Liver (tissue), 9 donors: ENCODE measurements around the gene ACKR4. TPM values are rescaled to one million over a fixed set of nuclear protein-coding genes. Genes with fewer than 3 reads are reported as not detected.

Experiments used
- DNase-seq: peaks from one replicate; pipeline ENCODE4 v3.0.0-alpha.2; 2017; ENCODE audit warnings: low spot score
- H3K27ac ChIP-seq, 2 donors: one replicate each; pipeline ENCODE4 v1.7.0; 2013; ENCODE audit warnings: inconsistent platforms in 2 of 2, low read length in 2 of 2, control low read depth in 1 of 2, low read depth in 1 of 2, mild to moderate bottlenecking in 1 of 2
- H3K27me3 ChIP-seq, 4 donors: one replicate each; pipeline versions ENCODE4 v1.6.1 to v1.7.0; 2013; ENCODE audit warnings: low read length in 3 of 4, inconsistent platforms in 1 of 4, mild to moderate bottlenecking in 1 of 4, moderate library complexity in 1 of 4; ENCODE audit not compliant: control insufficient read depth in 4 of 4, insufficient read depth in 4 of 4
- H3K36me3 ChIP-seq, 4 donors: one replicate each; pipeline versions ENCODE4 v1.6.1 to v1.7.0; 2013; ENCODE audit warnings: low read length in 3 of 4, mild to moderate bottlenecking in 3 of 4, low read depth in 1 of 4, moderate library complexity in 1 of 4; ENCODE audit not compliant: control insufficient read depth in 4 of 4, insufficient read depth in 3 of 4
- H3K4me1 ChIP-seq, 4 donors: one replicate each; pipeline versions ENCODE4 v1.6.1 to v1.7.0; 2013; ENCODE audit warnings: low read length in 3 of 4, mild to moderate bottlenecking in 3 of 4, moderate library complexity in 1 of 4; ENCODE audit not compliant: control insufficient read depth in 4 of 4, insufficient read depth in 4 of 4
- H3K4me3 ChIP-seq, 3 donors: one replicate each; pipeline versions ENCODE4 v1.6.1 to v1.7.0; 2013; ENCODE audit warnings: low read length in 3 of 3, control low read depth in 1 of 3, low read depth in 1 of 3, mild to moderate bottlenecking in 1 of 3
- H3K9ac ChIP-seq, 2 donors: one replicate each; pipeline ENCODE4 v1.7.0; 2013; ENCODE audit warnings: low read length in 2 of 2, mild to moderate bottlenecking in 2 of 2, moderate library complexity in 2 of 2, control low read depth in 1 of 2, low read depth in 1 of 2
- H3K9me3 ChIP-seq, 4 donors: one replicate each; pipeline versions ENCODE4 v1.6.1 to v1.7.0; 2013; ENCODE audit warnings: low read length in 3 of 4; ENCODE audit not compliant: control insufficient read depth in 4 of 4
- CTCF ChIP-seq: fragments of 150-350 bp; IDR thresholded peaks from 2 replicates; pipeline ENCODE4 v1.5.1; 2017; ENCODE audit warnings: improper control_type of control experiment, low read depth, low read length; ENCODE audit not compliant: missing input control
- EGR1 ChIP-seq, 2 donors: IDR thresholded peaks; 2 replicates each; pipeline ENCODE4 v1.6.1; 2016 to 2018; ENCODE audit warnings: antibody characterized with exemption in 2 of 2, low read depth in 2 of 2
- FOXA1 ChIP-seq: IDR thresholded peaks from 2 replicates; pipeline ENCODE4 v1.6.1; 2016; ENCODE audit warnings: antibody characterized with exemption
- FOXA2 ChIP-seq: IDR thresholded peaks from 2 replicates; pipeline ENCODE4 v1.6.1; 2016; ENCODE audit warnings: antibody characterized with exemption
- GABPA ChIP-seq, 2 donors: IDR thresholded peaks in 1 of 2; conservative IDR thresholded peaks in 1 of 2; 2 replicates each; pipeline ENCODE4 v1.6.1; 2016; ENCODE audit warnings: antibody characterized with exemption in 2 of 2, mild to moderate bottlenecking in 1 of 2, moderate library complexity in 1 of 2
- HNF4G ChIP-seq: IDR thresholded peaks from 2 replicates; pipeline ENCODE4 v1.6.1; 2016; ENCODE audit warnings: antibody characterized with exemption
- NR2F2 ChIP-seq: IDR thresholded peaks from 2 replicates; pipeline ENCODE4 v1.6.1; 2016; ENCODE audit warnings: antibody characterized with exemption
- RXRA ChIP-seq, 2 donors: IDR thresholded peaks; 2 replicates each; pipeline ENCODE4 v1.6.1; 2017 to 2018; ENCODE audit warnings: antibody characterized with exemption in 2 of 2, mild to moderate bottlenecking in 1 of 2
- SP1 ChIP-seq: IDR thresholded peaks from 2 replicates; pipeline ENCODE4 v1.6.1; 2018; ENCODE audit warnings: antibody characterized with exemption, mild to moderate bottlenecking
- TAF1 ChIP-seq: conservative IDR thresholded peaks from 2 replicates; pipeline ENCODE4 v1.6.1; 2016; ENCODE audit warnings: antibody characterized with exemption, mild to moderate bottlenecking
- YY1 ChIP-seq: IDR thresholded peaks from 2 replicates; pipeline ENCODE4 v1.6.1; 2016; ENCODE audit warnings: antibody characterized with exemption, mild to moderate bottlenecking
- WGBS: extraction: QIAGEN DNeasy Blood & Tissue Kit; methylation state at CpG from one replicate; pipeline ENCODE4 v1.1.7; 2013; 5-methylcytosine and 5-hydroxymethylcytosine counted together
- polyA plus RNA-seq, 2 donors: library from polyadenylated mRNA; stranded (reverse) in 1 of 2; unstranded in 1 of 2; fragments of 200-250 nt in 1 of 2; fragments of >200 nt in 1 of 2; fragmentation: Nextera tagmentation in 1 of 2; extraction: Ambion mirVana in 1 of 2; gene quantifications; one replicate each; pipeline versions ENCODE4 v1.2.1 to v1.2.3, GENCODE V29; 2013 to 2015
- total RNA-seq, 2 donors: library from RNA; depleted of rRNA; stranded (reverse); fragments of >200 nt; gene quantifications; one replicate each; pipeline ENCODE4 v1.2.3, GENCODE V29; 2014
- TF ChIP-seq, protein P1 (sequence below): IDR thresholded peaks from 2 replicates; pipeline ENCODE4 v1.6.1; 2016; ENCODE audit warnings: antibody characterized with exemption, mild to moderate bottlenecking
- TF ChIP-seq, protein P2 (sequence below): IDR thresholded peaks from 2 replicates; pipeline ENCODE4 v1.6.1; 2016; ENCODE audit warnings: antibody characterized with exemption
- donor health status: healthy.
- donor health status: healthy.
- donor health status: healthy.
- donor health status: healthy.
- donor health status: healthy.

Gene ACKR4
- total and polyA plus RNA-seq, 4 donors, result 0.21 to 0.71 (median 0.31) TPM

DNA sequence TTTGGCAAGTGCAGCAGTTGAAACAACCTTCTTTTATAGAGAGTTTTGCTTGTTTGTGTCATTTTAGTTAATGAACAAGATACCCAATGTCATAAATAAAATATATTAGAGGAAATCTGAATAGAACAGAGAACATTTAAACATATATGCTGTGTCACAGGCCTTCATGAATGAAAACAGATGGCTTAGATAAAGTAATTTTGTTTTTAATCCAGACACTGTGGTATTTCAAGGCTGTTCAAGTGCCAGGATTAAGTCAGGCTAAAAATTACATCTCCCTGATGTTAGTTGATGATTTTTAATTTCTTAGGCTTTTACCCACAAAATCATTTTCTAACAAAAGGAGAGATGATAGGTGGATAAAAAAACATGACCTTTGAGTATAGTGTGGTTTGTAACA is 4.9 kb upstream of the ACKR4 start (continued):
- TF ChIP-seq, protein P1, sequence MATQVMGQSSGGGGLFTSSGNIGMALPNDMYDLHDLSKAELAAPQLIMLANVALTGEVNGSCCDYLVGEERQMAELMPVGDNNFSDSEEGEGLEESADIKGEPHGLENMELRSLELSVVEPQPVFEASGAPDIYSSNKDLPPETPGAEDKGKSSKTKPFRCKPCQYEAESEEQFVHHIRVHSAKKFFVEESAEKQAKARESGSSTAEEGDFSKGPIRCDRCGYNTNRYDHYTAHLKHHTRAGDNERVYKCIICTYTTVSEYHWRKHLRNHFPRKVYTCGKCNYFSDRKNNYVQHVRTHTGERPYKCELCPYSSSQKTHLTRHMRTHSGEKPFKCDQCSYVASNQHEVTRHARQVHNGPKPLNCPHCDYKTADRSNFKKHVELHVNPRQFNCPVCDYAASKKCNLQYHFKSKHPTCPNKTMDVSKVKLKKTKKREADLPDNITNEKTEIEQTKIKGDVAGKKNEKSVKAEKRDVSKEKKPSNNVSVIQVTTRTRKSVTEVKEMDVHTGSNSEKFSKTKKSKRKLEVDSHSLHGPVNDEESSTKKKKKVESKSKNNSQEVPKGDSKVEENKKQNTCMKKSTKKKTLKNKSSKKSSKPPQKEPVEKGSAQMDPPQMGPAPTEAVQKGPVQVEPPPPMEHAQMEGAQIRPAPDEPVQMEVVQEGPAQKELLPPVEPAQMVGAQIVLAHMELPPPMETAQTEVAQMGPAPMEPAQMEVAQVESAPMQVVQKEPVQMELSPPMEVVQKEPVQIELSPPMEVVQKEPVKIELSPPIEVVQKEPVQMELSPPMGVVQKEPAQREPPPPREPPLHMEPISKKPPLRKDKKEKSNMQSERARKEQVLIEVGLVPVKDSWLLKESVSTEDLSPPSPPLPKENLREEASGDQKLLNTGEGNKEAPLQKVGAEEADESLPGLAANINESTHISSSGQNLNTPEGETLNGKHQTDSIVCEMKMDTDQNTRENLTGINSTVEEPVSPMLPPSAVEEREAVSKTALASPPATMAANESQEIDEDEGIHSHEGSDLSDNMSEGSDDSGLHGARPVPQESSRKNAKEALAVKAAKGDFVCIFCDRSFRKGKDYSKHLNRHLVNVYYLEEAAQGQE, result no peak
- no peak for TF ChIP-seq YY1

- TF ChIP-seq GABPA (IDR thresholded peaks at IDR 0.05 in 1 of 2, conservative IDR thresholded peaks at IDR 0.05 in 1 of 2) (no peak), FOXA1 (no peak), NR2F2 (no peak), YY1 (no peak), RXRA (IDR thresholded peaks at IDR 0.05) (no peak), HNF4G (no peak), SP1 (no peak), CTCF (no peak), TAF1 (no peak), FOXA2 (no peak), EGR1 (IDR thresholded peaks at IDR 0.05; ENCODE audit: low read depth in 2 of 2) (no peak)
- TF ChIP-seq, protein P2, sequence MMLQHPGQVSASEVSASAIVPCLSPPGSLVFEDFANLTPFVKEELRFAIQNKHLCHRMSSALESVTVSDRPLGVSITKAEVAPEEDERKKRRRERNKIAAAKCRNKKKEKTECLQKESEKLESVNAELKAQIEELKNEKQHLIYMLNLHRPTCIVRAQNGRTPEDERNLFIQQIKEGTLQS, result no peak
- Histone ChIP-seq H3K27ac (no peak overlapping the region), H3K36me3 (peaks cover 3 to 18% (median 14%) of the 10 kb centered on the region in 4 donors), H3K9ac (no peak overlapping the region), H3K9me3 (no peaks in the 10 kb centered on the region), H3K4me1 (peaks cover 0 to 7% (median 5%) of the 10 kb centered on the region in 4 donors), H3K27me3 (no peaks in the 10 kb centered on the region), H3K4me3 (no peak overlapping the region)
- DNase-seq, result no peak
- WGBS, result 51% methylated on average over 1 of the region's 1 CpG
Measured at GRCh38 chr3:132593241-132593946, 3.7 kb upstream of the ACKR4 start.

DNA sequence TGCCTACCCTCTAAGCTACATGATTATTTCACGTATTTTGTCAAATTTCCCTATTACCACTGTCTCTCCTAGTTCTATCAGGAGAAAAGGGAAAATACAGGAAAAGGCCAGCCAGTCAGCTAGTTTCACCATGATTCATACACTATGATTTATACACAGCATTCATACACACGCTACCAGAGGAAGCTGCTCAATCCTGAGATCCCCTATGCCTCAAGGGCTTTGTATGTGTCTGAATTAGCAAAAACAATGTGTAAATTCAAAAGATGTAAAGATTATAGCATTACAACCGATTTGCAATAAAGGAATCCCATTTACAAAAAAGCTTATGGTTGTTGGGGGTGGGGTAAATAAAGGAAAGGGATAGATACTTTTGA is 3.1 kb upstream of the ACKR4 start:
- H3K27me3 ChIP-seq, result no peaks in the 10 kb centered on the region
- no peak for DNase-seq
- H3K9ac ChIP-seq, result peak overlapping the region in 1 of 2 donors; percentile 6
- H3K36me3 ChIP-seq, result peaks cover 2 to 23% (median 16%) of the 10 kb centered on the region in 4 donors
- H3K4me3 ChIP-seq, result no peak overlapping the region
- H3K4me1 ChIP-seq, result peaks cover 0 to 12% (median 7%) of the 10 kb centered on the region in 4 donors
- WGBS, result 86% methylated on average over 3 of the region's 3 CpGs
- no peaks in the 10 kb centered on the region for H3K9me3 ChIP-seq
- no peak overlapping the region for H3K27ac ChIP-seq
- TF ChIP-seq FOXA1 (no peak), TAF1 (no peak), EGR1 (IDR thresholded peaks at IDR 0.05; ENCODE audit: low read depth in 2 of 2) (no peak), SP1 (no peak), GABPA (IDR thresholded peaks at IDR 0.05 in 1 of 2, conservative IDR thresholded peaks at IDR 0.05 in 1 of 2) (no peak), FOXA2 (no peak), CTCF (no peak)
- TF ChIP-seq, protein P1, result no peak
- TF ChIP-seq, protein P2, result no peak
